Adrenal gland (tissue), 12 donors: ENCODE results near the gene TRPC6. TPM values are rescaled to one million over a fixed set of nuclear protein-coding genes. Genes with fewer than 3 reads are reported as not detected.

Experiments used
- DNase-seq, 7 donors: peaks; one replicate each; pipeline ENCODE4 v3.0.0-alpha.2; 2019 to 2020
- H3K27ac ChIP-seq, 5 donors: fragments of 200-600 bp; sonication (generic) in 4 of 5; 1 replicate in 3 of 5; 2 replicates in 2 of 5; pipeline versions ENCODE4 v1.5.1 to v1.8.0; 2016 to 2020; ENCODE audit warnings: mild to moderate bottlenecking in 1 of 5
- H3K27me3 ChIP-seq: fragments of 200-600 bp; 2 replicates; pipeline ENCODE4 v1.8.0; 2021
- H3K36me3 ChIP-seq, 2 donors: fragments of 200-600 bp; replicated peaks in 1 of 2; 1 replicate in 1 of 2; 2 replicates in 1 of 2; pipeline versions ENCODE4 v1.5.1 to v1.8.0; 2018 to 2022
- H3K4me1 ChIP-seq, 2 donors: fragments of 200-600 bp; replicated peaks in 1 of 2; 1 replicate in 1 of 2; 2 replicates in 1 of 2; pipeline versions ENCODE4 v1.5.1 to v1.8.0; 2018 to 2021
- H3K4me3 ChIP-seq, 4 donors: fragments of 200-600 bp; sonication (generic) in 3 of 4; one replicate each; pipeline ENCODE4 v1.5.1; 2016 to 2018
- H3K9me3 ChIP-seq, 3 donors: fragments of 200-600 bp; sonication (generic) in 1 of 3; replicated peaks in 1 of 3; 1 replicate in 2 of 3; 2 replicates in 1 of 3; pipeline versions ENCODE4 v1.5.1 to v1.8.0; 2016 to 2021
- POLR2A ChIP-seq, 2 donors: fragments of 450-650 bp; IDR thresholded peaks; one replicate each; pipeline ENCODE4 v1.6.1; 2017; ENCODE audit warnings: antibody characterized with exemption in 2 of 2, mild to moderate bottlenecking in 2 of 2, moderate library complexity in 1 of 2
- WGBS, 4 donors: extraction: QIAGEN DNeasy Blood & Tissue Kit in 2 of 4; methylation state at CpG; one replicate each; pipeline versions ENCODE4 v1.1.5 to v1.1.7; 2013 to 2017; 5-methylcytosine and 5-hydroxymethylcytosine counted together
- intact Hi-C, 2 donors: fragments of 100-400 bp; cut with DNase I; formaldehyde crosslinking; loops; one replicate each; pipeline versions ENCODE4 v1.14.1 to v1.15.0; 2022 to 2023
- polyA plus RNA-seq, 3 donors: library from polyadenylated mRNA; stranded (reverse); fragments of 200-250 nt in 2 of 3; fragments of 350-450 nt in 1 of 3; fragmentation: Illumina TruSeq in 1 of 3; extraction: RNeasy Lipid Tissue Mini Kit (QIAGEN cat#74804) in 1 of 3; gene quantifications; one replicate each; pipeline ENCODE4 v1.2.3, GENCODE V29; 2013 to 2014
- total RNA-seq, 9 donors: library from RNA; depleted of rRNA in 4 of 9; stranded (reverse); fragments of >200 nt in 4 of 9; fragments of 120-200 nt in 1 of 9; fragmentation: NEBNext Ultra II Directional in 1 of 9; extraction: Animal tissue kit (Norgen Biotek cat#: 25700) in 1 of 9; gene quantifications; one replicate each; pipeline versions ENCODE4 v1.1.0 to v1.2.4, GENCODE V29; 2013 to 2023
- TF ChIP-seq, protein P1 (sequence below), 6 experiments: fragments of 450-650 bp in 4 of 6; fragments of 200-600 bp in 2 of 6; sonication (generic) in 1 of 6; IDR thresholded peaks; 1 replicate in 5 of 6; 2 replicates in 1 of 6; pipeline versions ENCODE4 v1.5.1 to v1.8.0; 2016 to 2021; ENCODE audit warnings: antibody characterized with exemption in 6 of 6, mild to moderate bottlenecking in 2 of 6, moderate library complexity in 1 of 6
- donor health status: healthy with polysubstance abuse.
- donor health status: Bipolar disorder and iron deficiency.
- donor health status: DM: yes; HTN: yes; CAD: no.
- donor health status: DM: no; HTN: no; CAD: no.
- donor health status: DM: no; HTN: no; CAD: no.
- donor health status: DM: yes; HTN: yes; CAD: no.

TRPC6 gene
- total and polyA plus RNA-seq, 12 donors: 0.24 to 2.8 (median 0.55) TPM; not detected in 1

DNA sequence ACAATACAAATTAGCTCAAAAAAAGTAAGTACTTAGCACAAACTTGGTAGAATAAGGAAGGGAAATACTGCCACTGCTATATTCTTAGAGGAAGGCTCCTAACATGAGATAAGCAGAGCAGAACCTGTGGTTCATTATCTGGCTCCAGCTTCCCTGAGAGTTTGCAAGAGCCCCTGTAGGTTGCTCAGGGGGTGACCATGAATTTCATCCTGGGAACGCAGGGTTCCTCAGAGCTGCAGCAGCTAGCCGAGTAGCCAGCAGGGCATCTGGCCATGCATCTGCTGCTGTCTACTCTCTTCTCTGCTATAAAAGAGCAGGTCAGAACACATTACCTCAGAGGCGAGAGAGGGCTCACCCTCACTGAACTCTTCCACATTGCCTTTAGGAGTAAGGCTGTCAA is 67.3 kb downstream of the TRPC6 start:
- Histone ChIP-seq H3K4me3 (no peak overlapping the region), H3K4me1 (no peaks in the 10 kb centered on the region), H3K9me3 (no peaks in the 10 kb centered on the region), H3K27me3 (no peaks in the 10 kb centered on the region), H3K36me3 (no peaks in the 10 kb centered on the region), H3K27ac (no peak overlapping the region)
- intact Hi-C loops: no loop called here
- 28 to 48% (median 45%) methylated on average over 2 to 3 of the region's 3 CpGs for WGBS, 4 donors
- DNase-seq: no peak
- no peak for TF ChIP-seq POLR2A (IDR thresholded peaks at IDR 0.05)
- TF ChIP-seq, protein P1, sequence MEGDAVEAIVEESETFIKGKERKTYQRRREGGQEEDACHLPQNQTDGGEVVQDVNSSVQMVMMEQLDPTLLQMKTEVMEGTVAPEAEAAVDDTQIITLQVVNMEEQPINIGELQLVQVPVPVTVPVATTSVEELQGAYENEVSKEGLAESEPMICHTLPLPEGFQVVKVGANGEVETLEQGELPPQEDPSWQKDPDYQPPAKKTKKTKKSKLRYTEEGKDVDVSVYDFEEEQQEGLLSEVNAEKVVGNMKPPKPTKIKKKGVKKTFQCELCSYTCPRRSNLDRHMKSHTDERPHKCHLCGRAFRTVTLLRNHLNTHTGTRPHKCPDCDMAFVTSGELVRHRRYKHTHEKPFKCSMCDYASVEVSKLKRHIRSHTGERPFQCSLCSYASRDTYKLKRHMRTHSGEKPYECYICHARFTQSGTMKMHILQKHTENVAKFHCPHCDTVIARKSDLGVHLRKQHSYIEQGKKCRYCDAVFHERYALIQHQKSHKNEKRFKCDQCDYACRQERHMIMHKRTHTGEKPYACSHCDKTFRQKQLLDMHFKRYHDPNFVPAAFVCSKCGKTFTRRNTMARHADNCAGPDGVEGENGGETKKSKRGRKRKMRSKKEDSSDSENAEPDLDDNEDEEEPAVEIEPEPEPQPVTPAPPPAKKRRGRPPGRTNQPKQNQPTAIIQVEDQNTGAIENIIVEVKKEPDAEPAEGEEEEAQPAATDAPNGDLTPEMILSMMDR (IDR thresholded peaks at IDR 0.05): no peak

DNA sequence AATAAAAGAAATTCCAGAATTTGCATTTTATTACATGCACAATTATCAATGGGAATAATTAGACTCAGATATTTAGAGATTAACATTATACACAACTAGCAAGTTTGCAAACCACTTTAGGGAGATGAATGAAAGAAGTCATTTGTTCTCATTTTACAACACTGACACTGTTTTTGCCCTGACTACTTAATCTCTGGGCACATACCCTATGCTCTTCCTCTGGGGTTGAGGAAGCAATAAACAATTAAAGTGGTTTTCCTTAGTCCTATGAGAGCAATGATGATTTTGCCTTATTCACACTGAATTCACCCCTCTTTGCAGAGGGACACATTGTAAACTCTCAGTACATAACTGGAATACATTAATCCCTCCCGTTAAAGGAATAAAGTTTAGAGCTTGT is 72.7 kb downstream of the TRPC6 start:
- intact Hi-C loops: no loop called here
- H3K9me3 ChIP-seq: no peaks in the 10 kb centered on the region
- H3K4me1 ChIP-seq: no peaks in the 10 kb centered on the region
- no peaks in the 10 kb centered on the region for H3K36me3 ChIP-seq
- no peak for DNase-seq
- no peak overlapping the region for H3K27ac ChIP-seq
- TF ChIP-seq, protein P1 (IDR thresholded peaks at IDR 0.05): no peak
- TF ChIP-seq POLR2A (IDR thresholded peaks at IDR 0.05): no peak
- 66 to 81% (median 74%) methylated on average over 1 of the region's 1 CpG for WGBS, 4 donors
- H3K27me3 ChIP-seq: no peaks in the 10 kb centered on the region
- no peak overlapping the region for H3K4me3 ChIP-seq

DNA sequence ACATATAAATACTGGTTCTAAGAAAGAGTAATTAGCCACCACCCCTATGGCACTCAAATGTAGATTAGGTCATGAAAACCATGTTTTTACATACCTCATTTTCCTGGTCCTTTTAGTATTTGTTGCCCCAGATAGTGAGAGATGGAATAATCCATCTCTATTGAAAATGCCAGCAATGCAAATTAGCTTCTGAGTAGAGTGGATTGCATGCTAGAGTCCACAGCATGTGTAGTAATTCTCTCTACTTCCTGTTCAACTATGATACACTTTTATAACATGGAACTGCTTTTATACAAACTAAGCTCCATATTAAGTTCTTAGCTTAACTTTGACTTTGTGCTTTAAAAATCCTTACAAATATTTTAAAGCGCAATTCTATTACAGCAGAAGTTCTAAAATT is 73.2 kb downstream of the TRPC6 start:
- no peak for DNase-seq
- WGBS, 4 donors: 91 to 98% (median 93%) methylated on average over 1 of the region's 1 CpG
- intact Hi-C loops: no loop called here
- Histone ChIP-seq H3K27ac (no peak overlapping the region), H3K36me3 (no peaks in the 10 kb centered on the region), H3K27me3 (no peaks in the 10 kb centered on the region), H3K9me3 (no peaks in the 10 kb centered on the region), H3K4me1 (no peaks in the 10 kb centered on the region), H3K4me3 (no peak overlapping the region)
- TF ChIP-seq, protein P1 (IDR thresholded peaks at IDR 0.05): no peak
- no peak for TF ChIP-seq POLR2A (IDR thresholded peaks at IDR 0.05)

DNA sequence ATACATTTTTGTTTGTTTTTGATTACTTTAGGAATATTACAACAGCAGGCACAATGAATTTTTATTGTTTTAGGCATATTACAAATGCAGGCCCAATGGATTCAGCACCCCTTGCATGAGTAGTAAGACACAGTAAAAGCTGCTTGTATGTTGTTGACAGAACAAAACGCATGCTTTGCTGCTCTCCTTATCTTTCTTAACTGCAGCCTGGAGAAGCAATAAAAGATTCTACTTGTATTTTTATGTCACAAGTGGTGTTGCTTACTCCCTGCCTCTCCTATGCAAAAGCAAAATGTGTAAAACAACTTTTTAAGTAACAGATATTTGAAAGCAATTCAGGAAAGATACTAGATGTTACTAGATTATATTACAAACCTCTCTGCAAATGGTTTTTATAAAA is 73.9 kb downstream of the TRPC6 start:
- no peak for DNase-seq
- 44 to 84% (median 80%) methylated on average over 1 of the region's 1 CpG for WGBS, 4 donors

More for the DNA sequence above, 73.9 kb downstream of the TRPC6 start:
- Histone ChIP-seq H3K9me3 (no peaks in the 10 kb centered on the region), H3K27me3 (no peaks in the 10 kb centered on the region), H3K4me1 (no peaks in the 10 kb centered on the region), H3K27ac (no peak overlapping the region), H3K36me3 (no peaks in the 10 kb centered on the region), H3K4me3 (no peak overlapping the region)
- no peak for TF ChIP-seq POLR2A (IDR thresholded peaks at IDR 0.05)
- TF ChIP-seq, protein P1 (IDR thresholded peaks at IDR 0.05): no peak
- intact Hi-C loops: no loop called here
